ENCODE measurements around the gene GSTT4.
"Not testable (repeated sequence)": the region's sequence is repeated elsewhere in the genome, so short reads cannot be mapped to it uniquely, and the experiment has no call there.

Gene GSTT4

GRCh38 chr22:23952794-23953405, 52.4 kb downstream of the GSTT4 start:
- DNase-seq (ENCODE audit: low spot score): not testable (repeated sequence)

GRCh38 chr22:23951383-23951782, 53.9 kb downstream of the GSTT4 start:
- not testable (repeated sequence) for DNase-seq (ENCODE audit: low spot score)

GRCh38 chr22:23949764-23950163, 55.5 kb downstream of the GSTT4 start:
- DNase-seq (ENCODE audit: low spot score): not testable (repeated sequence)

All from HuH-7.5 (cell line).